Astrocyte of the cerebellum (primary cell): ENCODE results near the gene CSAD.
A peak's percentile ranks its signal among the peaks of the same experiment; 100 is the strongest.
"Not testable (repeated sequence)": the region's sequence is repeated elsewhere in the genome, so short reads cannot be mapped to it uniquely, and the experiment has no call there.

ENCODE experiments used
- DNase-seq: peaks from one replicate; pipeline ENCODE4 v3.0.0-alpha.2; 2011; ENCODE audit warnings: low read depth
- H3K4me3 ChIP-seq: 2 replicates; pipeline ENCODE4 v1.5.1; 2011; ENCODE audit warnings: mild to moderate bottlenecking, low read depth, low read length, moderate library complexity
- in situ Hi-C: cut with HindIII; loops from 2 replicates; pipeline ENCODE4 v1.10.0; 2017; ENCODE audit warnings: low sequenced_read_pairs
- TF ChIP-seq, protein P1 (sequence below): IDR thresholded peaks from 2 replicates; pipeline ENCODE4 v1.5.1; 2012; ENCODE audit warnings: low read length, low read depth, moderate library complexity, mild to moderate bottlenecking; ENCODE audit errors: missing control alignments

The CSAD gene

DNA sequence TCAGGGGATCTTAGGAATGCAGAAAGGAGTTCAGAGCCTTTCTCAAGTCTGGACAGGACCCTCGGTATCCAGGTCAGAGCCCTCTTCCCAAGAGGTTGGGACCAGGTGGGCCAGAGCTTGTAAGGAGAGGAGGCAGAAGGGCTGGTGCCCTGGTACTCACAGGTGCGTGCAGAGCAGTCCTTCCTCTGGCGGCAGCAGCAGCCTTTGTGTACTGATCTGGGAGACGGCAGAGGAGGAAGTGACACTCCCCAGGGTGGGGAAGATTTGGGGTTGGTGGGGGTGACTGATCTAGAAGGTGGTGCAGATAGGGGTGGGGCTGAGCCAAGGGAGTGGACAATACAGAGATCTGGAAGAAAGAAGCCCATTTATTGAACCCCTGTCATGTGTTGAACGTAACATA, 26.3 kb upstream of the CSAD start, which contains the start of gene ITGB7:
ITGB7 (minus strand) TSS at position 210 of the 400 bp plus-strand sequence. CDS start 6,808 bp downstream, outside the sequence.
- in situ Hi-C loops, result no loop called here
- TF ChIP-seq, protein P1, sequence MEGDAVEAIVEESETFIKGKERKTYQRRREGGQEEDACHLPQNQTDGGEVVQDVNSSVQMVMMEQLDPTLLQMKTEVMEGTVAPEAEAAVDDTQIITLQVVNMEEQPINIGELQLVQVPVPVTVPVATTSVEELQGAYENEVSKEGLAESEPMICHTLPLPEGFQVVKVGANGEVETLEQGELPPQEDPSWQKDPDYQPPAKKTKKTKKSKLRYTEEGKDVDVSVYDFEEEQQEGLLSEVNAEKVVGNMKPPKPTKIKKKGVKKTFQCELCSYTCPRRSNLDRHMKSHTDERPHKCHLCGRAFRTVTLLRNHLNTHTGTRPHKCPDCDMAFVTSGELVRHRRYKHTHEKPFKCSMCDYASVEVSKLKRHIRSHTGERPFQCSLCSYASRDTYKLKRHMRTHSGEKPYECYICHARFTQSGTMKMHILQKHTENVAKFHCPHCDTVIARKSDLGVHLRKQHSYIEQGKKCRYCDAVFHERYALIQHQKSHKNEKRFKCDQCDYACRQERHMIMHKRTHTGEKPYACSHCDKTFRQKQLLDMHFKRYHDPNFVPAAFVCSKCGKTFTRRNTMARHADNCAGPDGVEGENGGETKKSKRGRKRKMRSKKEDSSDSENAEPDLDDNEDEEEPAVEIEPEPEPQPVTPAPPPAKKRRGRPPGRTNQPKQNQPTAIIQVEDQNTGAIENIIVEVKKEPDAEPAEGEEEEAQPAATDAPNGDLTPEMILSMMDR, result no peak
- no peak for DNase-seq
- H3K4me3 ChIP-seq, result no peak within 1 kb of the TSS

DNA sequence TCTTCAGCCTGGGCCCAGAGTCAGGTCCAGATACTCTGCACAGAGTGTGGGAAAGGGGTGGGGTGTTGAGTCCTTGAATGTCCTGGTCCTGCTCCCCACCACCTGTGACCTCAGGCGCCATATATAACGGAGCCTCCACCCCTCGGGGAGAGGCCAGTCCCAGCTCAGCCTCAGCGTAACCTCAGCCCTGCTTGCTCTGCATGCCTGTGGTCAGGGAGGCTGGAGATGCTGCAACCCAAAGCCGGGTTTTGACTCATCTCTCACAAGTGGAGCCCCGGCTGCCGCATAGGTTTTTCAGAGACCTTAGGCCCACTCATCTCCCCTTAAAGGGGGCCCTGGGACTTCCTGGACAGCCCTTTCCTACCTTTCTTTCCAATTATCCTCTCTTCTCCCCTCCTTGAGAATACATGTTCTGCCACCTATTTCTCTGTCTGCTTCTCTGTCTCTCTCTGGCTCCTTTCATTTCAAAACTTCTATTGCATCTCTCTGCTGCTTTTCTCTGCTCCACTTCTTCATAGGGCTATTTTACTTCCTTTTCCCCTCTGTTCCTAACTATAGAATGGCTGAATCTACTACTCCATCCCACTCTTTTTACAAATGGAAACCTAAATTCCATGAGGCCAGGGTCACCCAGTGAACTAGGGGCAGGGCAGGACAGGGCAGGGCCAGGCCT, 25.2 kb upstream of the CSAD start:
- DNase-seq, result peak; percentile 70
- in situ Hi-C loops, result no loop called here
- TF ChIP-seq, protein P1, result no peak

GRCh38 chr12:53204351-53204750, 23.6 kb upstream of the CSAD start:
- no peak for DNase-seq
- no peak overlapping the region for H3K4me3 ChIP-seq
- in situ Hi-C loops, result no loop called here
- TF ChIP-seq, protein P1, result no peak

More for the DNA sequence above, 25.2 kb upstream of the CSAD start:
- H3K4me3 ChIP-seq, result no peak overlapping the region

DNA sequence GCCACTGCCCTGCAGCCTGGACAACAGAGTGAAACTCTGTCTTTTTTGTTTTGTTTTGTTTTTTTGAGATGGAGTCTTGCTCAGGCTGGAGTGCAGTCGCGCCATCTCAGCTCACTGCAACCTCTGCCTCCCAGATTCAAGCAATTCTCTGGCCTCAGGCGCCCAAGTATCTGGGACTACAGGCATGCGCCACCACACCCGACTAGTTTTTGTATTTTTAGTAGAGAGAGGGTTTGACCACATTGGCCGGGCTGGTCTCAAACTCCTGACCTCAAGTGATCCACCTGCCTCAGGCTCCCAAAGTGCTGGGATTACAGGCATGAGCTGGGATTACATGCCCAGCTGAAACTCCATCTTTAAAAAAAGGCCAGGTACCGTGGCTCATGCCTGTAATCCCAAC, 21.6 kb upstream of the CSAD start:
- DNase-seq, H3K4me3 ChIP-seq, in situ Hi-C loops: not testable (repeated sequence)

- no peak for DNase-seq
- TF ChIP-seq, protein P1, result no peak
- in situ Hi-C loops, result no loop called here
- no peak overlapping the region for H3K4me3 ChIP-seq
These were observed 20.9 kb upstream of the CSAD start for GRCh38 chr12:53201639-53202038.

DNA sequence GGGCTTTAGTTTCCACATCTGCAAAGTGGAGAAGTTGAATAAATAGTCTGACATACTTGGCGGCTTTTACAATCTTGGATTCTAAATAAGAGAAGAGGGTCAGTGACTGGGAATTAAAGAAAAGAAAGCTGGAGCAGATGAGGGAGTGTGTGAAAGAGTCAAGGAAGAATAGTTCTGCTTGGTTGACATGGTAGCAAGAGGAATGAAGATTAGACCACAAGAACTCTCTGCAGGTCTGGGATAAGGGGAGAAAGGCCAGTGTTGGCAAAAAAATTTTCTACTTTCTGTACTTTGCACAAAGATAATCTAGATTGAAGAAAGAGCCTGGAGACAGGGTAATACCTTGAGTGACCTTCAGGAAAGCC, 20.4 kb upstream of the CSAD start:
- H3K4me3 ChIP-seq, result no peak overlapping the region
- DNase-seq, result no peak
- TF ChIP-seq, protein P1, result no peak
- in situ Hi-C loops, result no loop called here

DNA sequence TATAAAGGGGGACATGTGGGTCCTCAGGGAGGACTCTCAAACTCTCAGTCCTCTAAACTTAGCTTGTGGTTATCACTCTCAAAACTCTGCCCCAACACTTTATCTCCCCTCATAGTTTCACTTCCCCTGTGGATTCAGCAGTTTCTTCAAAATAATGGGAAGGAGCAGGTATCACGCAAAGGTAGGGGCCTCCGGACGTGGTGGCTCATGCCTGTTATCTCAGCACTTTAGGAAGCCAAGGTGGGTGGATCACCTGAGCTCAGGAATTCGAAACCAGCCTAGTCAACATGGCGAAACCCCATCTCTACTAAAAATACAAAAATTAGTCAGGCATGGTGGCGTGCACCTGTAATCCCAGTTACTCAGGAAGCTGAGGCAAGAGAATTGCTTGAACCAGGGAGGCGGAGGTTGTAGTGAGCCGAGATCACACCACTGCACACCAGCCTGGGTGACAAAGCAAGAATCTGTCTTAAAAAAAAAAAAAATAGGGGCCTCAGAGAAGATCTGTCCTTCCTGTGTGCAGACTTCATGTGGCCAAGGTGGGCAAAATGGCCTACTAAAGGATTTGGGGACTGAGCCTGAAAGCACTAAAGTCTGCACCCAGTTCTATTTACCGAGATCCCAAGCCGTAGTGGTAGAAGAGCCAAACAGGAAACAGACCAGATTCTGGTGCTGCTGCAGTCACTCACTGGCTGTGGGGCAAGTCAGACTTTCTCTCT, 19.9 kb upstream of the CSAD start:
- in situ Hi-C loops, result no loop called here
- TF ChIP-seq, protein P1, result no peak
- DNase-seq, result no peak

More for the DNA sequence above, 19.9 kb upstream of the CSAD start:
- H3K4me3 ChIP-seq, result no peak overlapping the region
